ENCODE results near the gene SNX19.

DNA sequence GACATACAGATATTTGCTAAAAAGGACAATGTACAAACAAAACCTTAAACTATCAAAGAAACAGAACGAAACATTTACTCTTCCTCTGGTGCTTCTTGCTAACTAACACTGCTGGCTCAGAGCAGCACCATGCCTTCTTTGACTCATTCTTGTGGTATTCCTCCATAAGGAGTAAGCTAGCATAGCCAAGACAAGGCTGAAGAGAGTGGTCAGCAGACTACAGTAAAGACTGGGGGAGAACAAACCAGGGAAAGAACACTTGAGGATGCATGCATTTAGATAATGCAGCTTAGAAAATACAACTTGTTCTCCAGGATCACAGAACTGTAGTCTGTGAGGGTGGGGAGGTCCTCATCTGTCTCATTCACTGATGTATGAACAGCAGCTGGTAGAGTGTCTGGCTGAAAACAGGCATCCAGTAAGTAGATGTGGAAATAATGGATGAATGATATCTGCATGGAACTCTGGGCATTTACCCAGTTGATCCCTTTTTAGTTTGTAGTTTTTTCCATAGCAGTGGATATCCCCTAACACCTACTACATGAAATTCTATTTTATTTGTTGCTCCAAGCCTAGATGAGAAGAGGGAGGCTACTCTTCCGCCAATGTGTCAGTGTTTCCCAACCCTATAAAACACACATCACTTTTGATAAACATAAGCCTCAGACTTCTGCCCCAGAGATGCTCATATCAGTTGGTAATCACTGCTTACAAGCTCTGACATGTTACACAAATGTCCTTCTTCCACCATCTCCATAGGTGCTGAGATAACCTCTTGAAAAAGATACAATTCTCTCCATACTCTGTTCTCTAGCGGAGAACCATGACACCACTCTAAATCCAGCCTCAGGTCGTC lies 7.3 kb downstream of the SNX19 start:
- TF ChIP-seq POLR2AphosphoS5 (IDR thresholded peaks at IDR 0.05; ENCODE audit: low read depth) (no peak), SPI1 (IDR thresholded peaks at IDR 0.05; ENCODE audit: borderline replicate concordance, low read depth) (no peak), REST (IDR thresholded peaks at IDR 0.05; ENCODE audit: insufficient replicate concordance, low read depth) (no peak)
- TF ChIP-seq, protein P1, sequence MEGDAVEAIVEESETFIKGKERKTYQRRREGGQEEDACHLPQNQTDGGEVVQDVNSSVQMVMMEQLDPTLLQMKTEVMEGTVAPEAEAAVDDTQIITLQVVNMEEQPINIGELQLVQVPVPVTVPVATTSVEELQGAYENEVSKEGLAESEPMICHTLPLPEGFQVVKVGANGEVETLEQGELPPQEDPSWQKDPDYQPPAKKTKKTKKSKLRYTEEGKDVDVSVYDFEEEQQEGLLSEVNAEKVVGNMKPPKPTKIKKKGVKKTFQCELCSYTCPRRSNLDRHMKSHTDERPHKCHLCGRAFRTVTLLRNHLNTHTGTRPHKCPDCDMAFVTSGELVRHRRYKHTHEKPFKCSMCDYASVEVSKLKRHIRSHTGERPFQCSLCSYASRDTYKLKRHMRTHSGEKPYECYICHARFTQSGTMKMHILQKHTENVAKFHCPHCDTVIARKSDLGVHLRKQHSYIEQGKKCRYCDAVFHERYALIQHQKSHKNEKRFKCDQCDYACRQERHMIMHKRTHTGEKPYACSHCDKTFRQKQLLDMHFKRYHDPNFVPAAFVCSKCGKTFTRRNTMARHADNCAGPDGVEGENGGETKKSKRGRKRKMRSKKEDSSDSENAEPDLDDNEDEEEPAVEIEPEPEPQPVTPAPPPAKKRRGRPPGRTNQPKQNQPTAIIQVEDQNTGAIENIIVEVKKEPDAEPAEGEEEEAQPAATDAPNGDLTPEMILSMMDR (IDR thresholded peaks at IDR 0.05; ENCODE audit: insufficient read depth, low read length): no peak
